Astrocyte (in vitro differentiated cells and primary cell): ENCODE measurements around the gene SLC6A3. TPM values are rescaled to one million over a fixed set of nuclear protein-coding genes. Genes with fewer than 3 reads are reported as not detected.

Experiments used
- DNase-seq: peaks from one replicate; pipeline ENCODE4 v3.0.0-alpha.2; 2010; ENCODE audit warnings: low read depth
- FAIRE-seq: peaks from 2 replicates; lab custom pipeline; 2011; peaks lifted over from hg19 to GRCh38; lab: Jason Lieb, UNC
- H2AFZ ChIP-seq: 2 replicates; pipeline ENCODE4 v1.6.0; 2012; ENCODE audit warnings: low read depth, low read length, inconsistent platforms
- H3K27ac ChIP-seq: 2 replicates; pipeline ENCODE4 v1.5.1; 2011; ENCODE audit warnings: low read depth, low read length, inconsistent platforms
- H3K27me3 ChIP-seq: 2 replicates; pipeline ENCODE4 v1.6.0; 2011; ENCODE audit warnings: low read length, inconsistent platforms; ENCODE audit not compliant: insufficient read depth
- H3K36me3 ChIP-seq: 2 replicates; pipeline ENCODE4 v1.5.1; 2011; ENCODE audit warnings: low read length, inconsistent platforms; ENCODE audit not compliant: insufficient read depth
- H3K4me1 ChIP-seq: 2 replicates; pipeline ENCODE4 v1.5.1; 2011; ENCODE audit warnings: low read length, inconsistent platforms; ENCODE audit not compliant: insufficient read depth
- H3K4me2 ChIP-seq: 2 replicates; pipeline ENCODE4 v1.6.0; 2012; ENCODE audit warnings: low read length, inconsistent platforms
- H3K4me3 ChIP-seq: 2 replicates; pipeline ENCODE4 v1.5.1; 2011; ENCODE audit warnings: low read depth, mild to moderate bottlenecking, low read length, inconsistent platforms; ENCODE audit not compliant: insufficient read depth
- H3K79me2 ChIP-seq: 2 replicates; pipeline ENCODE4 v1.6.0; 2012; ENCODE audit warnings: mild to moderate bottlenecking, low read length, inconsistent platforms; ENCODE audit not compliant: insufficient read depth
- H3K9ac ChIP-seq: 2 replicates; pipeline ENCODE4 v1.6.0; 2012; ENCODE audit warnings: mild to moderate bottlenecking, low read length, inconsistent platforms
- H3K9me3 ChIP-seq: 2 replicates; pipeline ENCODE4 v1.5.1; 2012; ENCODE audit warnings: low read depth, mild to moderate bottlenecking, low read length, inconsistent platforms; ENCODE audit not compliant: insufficient read depth
- H4K20me1 ChIP-seq: 2 replicates; pipeline ENCODE4 v1.6.0; 2012; ENCODE audit warnings: low read length, inconsistent platforms; ENCODE audit not compliant: insufficient read depth
- H3K27ac Mint-ChIP-seq: one replicate; pipeline ENCODE4 v1.8.0; 2021; ENCODE audit warnings: mild to moderate bottlenecking, mixed read lengths; ENCODE audit not compliant: unreplicated experiment
- H3K27me3 Mint-ChIP-seq: one replicate; pipeline ENCODE4 v1.8.0; 2021; ENCODE audit warnings: low read depth, mixed read lengths; ENCODE audit not compliant: unreplicated experiment
- H3K36me3 Mint-ChIP-seq: one replicate; pipeline ENCODE4 v1.8.0; 2021; ENCODE audit warnings: low read depth, mixed read lengths; ENCODE audit not compliant: unreplicated experiment
- H3K4me1 Mint-ChIP-seq: one replicate; pipeline ENCODE4 v1.8.0; 2021; ENCODE audit warnings: low read depth, mixed read lengths; ENCODE audit not compliant: unreplicated experiment
- H3K4me3 Mint-ChIP-seq: one replicate; pipeline ENCODE4 v1.8.0; 2021; ENCODE audit warnings: mild to moderate bottlenecking, moderate library complexity, mixed read lengths; ENCODE audit not compliant: unreplicated experiment
- H3K9me3 Mint-ChIP-seq: one replicate; pipeline ENCODE4 v1.8.0; 2021; ENCODE audit warnings: mild to moderate bottlenecking, mixed read lengths; ENCODE audit not compliant: unreplicated experiment
- CTCF ChIP-seq: IDR thresholded peaks from 2 replicates; pipeline ENCODE4 v1.5.1; 2011; ENCODE audit warnings: low read depth, mild to moderate bottlenecking, inconsistent platforms, low read length, moderate library complexity; ENCODE audit not compliant: insufficient read depth
- EZH2 ChIP-seq: IDR thresholded peaks from 2 replicates; pipeline ENCODE4 v1.6.1; 2012; ENCODE audit warnings: mild to moderate bottlenecking, low read length, inconsistent platforms; ENCODE audit not compliant: insufficient read depth
- total RNA-seq: library from RNA; stranded (reverse); gene quantifications from 2 replicates; pipeline ENCODE4 v1.2.1, GENCODE V29; 2021

The SLC6A3 gene
- total RNA-seq, 1 donor from 2014 or later = 0.07 TPM

GRCh38 chr5:1429496-1429895 lies 15.7 kb downstream of the SLC6A3 start:
- H3K4me1 Mint-ChIP-seq = no peaks in the 10 kb centered on the region
- FAIRE-seq (no peak), DNase-seq (no peak)
- peaks cover 52% of the 10 kb centered on the region for H3K9me3 Mint-ChIP-seq
- no peak for TF ChIP-seq EZH2
- no peak for TF ChIP-seq CTCF
- Histone ChIP-seq H3K4me3 (no peak overlapping the region), H4K20me1 (no peaks in the 10 kb centered on the region), H3K36me3 (no peaks in the 10 kb centered on the region), H3K4me2 (no peak overlapping the region), H3K9ac (no peak overlapping the region), H3K4me1 (no peaks in the 10 kb centered on the region), H2AFZ (no peak overlapping the region), H3K27ac (no peak overlapping the region), H3K79me2 (no peaks in the 10 kb centered on the region), H3K9me3 (peaks cover 23% of the 10 kb centered on the region), H3K27me3 (no peaks in the 10 kb centered on the region)
- H3K27ac Mint-ChIP-seq = no peak overlapping the region
- peaks cover 9% of the 10 kb centered on the region for H3K36me3 Mint-ChIP-seq
- H3K4me3 Mint-ChIP-seq = no peak overlapping the region
- H3K27me3 Mint-ChIP-seq = peaks cover 42% of the 10 kb centered on the region

- H3K27me3 Mint-ChIP-seq = peaks cover 43% of the 10 kb centered on the region
- H3K4me1 Mint-ChIP-seq = no peaks in the 10 kb centered on the region
- Histone ChIP-seq H3K4me1 (no peaks in the 10 kb centered on the region), H3K27me3 (no peaks in the 10 kb centered on the region), H3K79me2 (no peaks in the 10 kb centered on the region), H3K27ac (no peak overlapping the region), H3K4me2 (no peak overlapping the region), H3K9me3 (peaks cover 24% of the 10 kb centered on the region), H4K20me1 (no peaks in the 10 kb centered on the region), H2AFZ (no peak overlapping the region), H3K9ac (no peak overlapping the region), H3K36me3 (no peaks in the 10 kb centered on the region), H3K4me3 (no peak overlapping the region)
- no peak overlapping the region for H3K27ac Mint-ChIP-seq
- peaks cover 49% of the 10 kb centered on the region for H3K9me3 Mint-ChIP-seq
- no peak overlapping the region for H3K4me3 Mint-ChIP-seq
- peaks cover 9% of the 10 kb centered on the region for H3K36me3 Mint-ChIP-seq
- FAIRE-seq (no peak), DNase-seq (no peak)
- no peak for TF ChIP-seq EZH2
- no peak for TF ChIP-seq CTCF
These were observed 16.2 kb downstream of the SLC6A3 start for GRCh38 chr5:1429066-1429465.

- no peak for FAIRE-seq
- H3K27me3 ChIP-seq = no peaks in the 10 kb centered on the region
- no peak overlapping the region for H3K27ac ChIP-seq
- H4K20me1 ChIP-seq = no peaks in the 10 kb centered on the region
- Mint-ChIP-seq H3K4me1 (no peaks in the 10 kb centered on the region), H3K27me3 (peaks cover 43% of the 10 kb centered on the region), H3K36me3 (peaks cover 9% of the 10 kb centered on the region), H3K9me3 (peaks cover 46% of the 10 kb centered on the region), H3K27ac (no peak overlapping the region), H3K4me3 (no peak overlapping the region)
- TF ChIP-seq CTCF (no peak), EZH2 (no peak)
- H3K4me2 ChIP-seq = no peak overlapping the region
- H3K36me3 ChIP-seq = no peaks in the 10 kb centered on the region
- DNase-seq = no peak
- peaks cover 24% of the 10 kb centered on the region for H3K9me3 ChIP-seq
- H2AFZ ChIP-seq = no peak overlapping the region
- no peaks in the 10 kb centered on the region for H3K79me2 ChIP-seq
- no peak overlapping the region for H3K9ac ChIP-seq
- H3K4me3 ChIP-seq = no peak overlapping the region
- H3K4me1 ChIP-seq = no peaks in the 10 kb centered on the region
These were observed 17.1 kb downstream of the SLC6A3 start for GRCh38 chr5:1428107-1428506.
